HAP-1 (cell line): Measurements from ENCODE around the gene BORCS5.
A peak's percentile ranks its signal among the peaks of the same experiment; 100 is the strongest.

Experiments used
- DNase-seq, 2 experiments: peaks; one replicate each; pipeline ENCODE4 v3.0.0-alpha.2; 2016 to 2020; ENCODE audit warnings: low spot score in 2 of 2
- H3K27me3 ChIP-seq: fragments of 250-450 bp; sonication (Bioruptor Pico); 2 replicates; pipeline ENCODE4 v1.5.1; 2020; ENCODE audit warnings: low read depth, mild to moderate bottlenecking, moderate library complexity
- H3K36me3 ChIP-seq: fragments of 250-450 bp; sonication (Bioruptor Pico); replicated peaks from 2 replicates; pipeline ENCODE4 v1.5.1; 2020; ENCODE audit warnings: mild to moderate bottlenecking
- H3K4me1 ChIP-seq: fragments of 250-450 bp; sonication (Bioruptor Pico); 2 replicates; pipeline ENCODE4 v1.5.1; 2020; ENCODE audit warnings: mild to moderate bottlenecking
- H3K4me3 ChIP-seq: fragments of 250-450 bp; sonication (Bioruptor Pico); 2 replicates; pipeline ENCODE4 v1.5.1; 2020; ENCODE audit warnings: mild to moderate bottlenecking, moderate library complexity
- H3K9me3 ChIP-seq: fragments of 250-450 bp; sonication (Bioruptor Pico); 2 replicates; pipeline ENCODE4 v1.5.1; 2020; ENCODE audit warnings: mild to moderate bottlenecking, moderate library complexity
- in situ Hi-C: fragments of 300-500 bp; cut with MboI; formaldehyde crosslinking; loops from 3 replicates; pipeline ENCODE4 v1.14.3; 2020; ENCODE audit warnings: low sequenced_read_pairs, inconsistent platforms, mixed read lengths

BORCS5 gene

GRCh38 chr12:12365446-12365802 is 8.5 kb downstream of the BORCS5 start:
- Histone ChIP-seq H3K4me1 (peaks cover 20% of the 10 kb centered on the region), H3K4me3 (no peak overlapping the region), H3K27me3 (no peaks in the 10 kb centered on the region), H3K9me3 (no peaks in the 10 kb centered on the region), H3K36me3 (no peaks in the 10 kb centered on the region)
- no peak for DNase-seq
- in situ Hi-C loops, result no loop called here

- Histone ChIP-seq H3K4me3 (no peak overlapping the region), H3K27me3 (no peaks in the 10 kb centered on the region), H3K36me3 (no peaks in the 10 kb centered on the region), H3K4me1 (peaks cover 20% of the 10 kb centered on the region), H3K9me3 (no peaks in the 10 kb centered on the region)
- in situ Hi-C loops, result no loop called here
- peak in 1 of 2 experiments; percentile 33 for DNase-seq
Measured at GRCh38 chr12:12365931-12366431, 9.1 kb downstream of the BORCS5 start.

- peaks cover 11% of the 10 kb centered on the region for H3K4me1 ChIP-seq
- no peaks in the 10 kb centered on the region for H3K9me3 ChIP-seq
- DNase-seq, result no peak
- H3K27me3 ChIP-seq, result no peaks in the 10 kb centered on the region
- H3K36me3 ChIP-seq, result no peaks in the 10 kb centered on the region
- in situ Hi-C loops, result no loop called here
- H3K4me3 ChIP-seq, result no peak overlapping the region
Measured at GRCh38 chr12:12366701-12367481, 10.0 kb downstream of the BORCS5 start.

GRCh38 chr12:12367482-12367998 is 10.7 kb downstream of the BORCS5 start:
- Histone ChIP-seq H3K9me3 (no peaks in the 10 kb centered on the region), H3K4me1 (peaks cover 10% of the 10 kb centered on the region), H3K27me3 (no peaks in the 10 kb centered on the region), H3K4me3 (no peak overlapping the region), H3K36me3 (no peaks in the 10 kb centered on the region)
- in situ Hi-C loops, result no loop called here
- DNase-seq, result no peak

- H3K27me3 ChIP-seq, result no peaks in the 10 kb centered on the region
- no peaks in the 10 kb centered on the region for H3K9me3 ChIP-seq
- H3K4me3 ChIP-seq, result no peak overlapping the region
- peaks cover 8% of the 10 kb centered on the region for H3K4me1 ChIP-seq
- in situ Hi-C loops, result no loop called here
- peaks cover 3% of the 10 kb centered on the region; the same call in 1 of the 2 replicates for H3K36me3 ChIP-seq
- no peak for DNase-seq
Measured at GRCh38 chr12:12372946-12373722, 16.3 kb downstream of the BORCS5 start.

GRCh38 chr12:12376646-12377448 is 20.0 kb downstream of the BORCS5 start:
- Histone ChIP-seq H3K4me3 (no peak overlapping the region), H3K36me3 (peaks cover 3% of the 10 kb centered on the region; the same call in 1 of the 2 replicates), H3K27me3 (no peaks in the 10 kb centered on the region), H3K9me3 (no peaks in the 10 kb centered on the region), H3K4me1 (peaks cover 8% of the 10 kb centered on the region)
- DNase-seq, result peak; percentile 28 to 90
- in situ Hi-C loops, result no loop called here

GRCh38 chr12:12378616-12379015 is 21.7 kb downstream of the BORCS5 start:
- DNase-seq, result no peak
- peaks cover 9% of the 10 kb centered on the region for H3K4me1 ChIP-seq
- no peak overlapping the region for H3K4me3 ChIP-seq
- H3K36me3 ChIP-seq, result no peaks in the 10 kb centered on the region
- H3K9me3 ChIP-seq, result 0 out of 2 replicates have a peak, but pooled peaks cover 2% of the 10 kb centered on the region
- H3K27me3 ChIP-seq, result no peaks in the 10 kb centered on the region
- in situ Hi-C loops, result no loop called here

GRCh38 chr12:12379831-12380730 is 23.2 kb downstream of the BORCS5 start:
- 0 out of 2 replicates have a peak, but pooled peaks cover 2% of the 10 kb centered on the region for H3K9me3 ChIP-seq
- no peak overlapping the region for H3K4me3 ChIP-seq
- DNase-seq, result no peak
- peaks cover 24% of the 10 kb centered on the region for H3K4me1 ChIP-seq
- no peaks in the 10 kb centered on the region for H3K27me3 ChIP-seq
- in situ Hi-C loops, result no loop called here
- no peaks in the 10 kb centered on the region for H3K36me3 ChIP-seq

GRCh38 chr12:12380949-12381593 is 24.2 kb downstream of the BORCS5 start:
- H3K4me3 ChIP-seq, result no peak overlapping the region
- no peaks in the 10 kb centered on the region for H3K36me3 ChIP-seq
- in situ Hi-C loops, result no loop called here
- H3K9me3 ChIP-seq, result 0 out of 2 replicates have a peak, but pooled peaks cover 2% of the 10 kb centered on the region
- DNase-seq, result no peak
- no peaks in the 10 kb centered on the region for H3K27me3 ChIP-seq
- peaks cover 25% of the 10 kb centered on the region for H3K4me1 ChIP-seq

- DNase-seq, result no peak
- Histone ChIP-seq H3K9me3 (0 out of 2 replicates have a peak, but pooled peaks cover 2% of the 10 kb centered on the region), H3K36me3 (no peaks in the 10 kb centered on the region), H3K27me3 (no peaks in the 10 kb centered on the region), H3K4me1 (peaks cover 22% of the 10 kb centered on the region), H3K4me3 (no peak overlapping the region)
- in situ Hi-C loops, result no loop called here
Measured at GRCh38 chr12:12381982-12382381, 25.1 kb downstream of the BORCS5 start.

- peak in 1 of 2 experiments; percentile 59 for DNase-seq
- Histone ChIP-seq H3K9me3 (0 out of 2 replicates have a peak, but pooled peaks cover 2% of the 10 kb centered on the region), H3K4me3 (no peak overlapping the region), H3K4me1 (peaks cover 17% of the 10 kb centered on the region), H3K36me3 (no peaks in the 10 kb centered on the region), H3K27me3 (no peaks in the 10 kb centered on the region)
- in situ Hi-C loops, result no loop called here
Measured at GRCh38 chr12:12384571-12385340, 27.9 kb downstream of the BORCS5 start.
